HepG2 (cell line): ENCODE results near the gene MCAM.

Experiments used
- CTCF ChIP-seq: sonication (generic); formaldehyde crosslinking; IDR thresholded peaks from 2 replicates; pipeline ENCODE4 v1.5.0; 2020; ENCODE audit warnings: mild to moderate bottlenecking, missing genetic modification reagents, moderate library complexity
- HDAC6 ChIP-seq: fragments of 200-600 bp; sonication (generic); IDR thresholded peaks from 2 replicates; pipeline ENCODE4 v1.7.0; 2017; ENCODE audit warnings: mild to moderate bottlenecking, antibody characterized with exemption, low read length, low read depth
- JUNB ChIP-seq: sonication (generic); formaldehyde crosslinking; IDR thresholded peaks from 2 replicates; pipeline ENCODE4 v1.8.0; 2022; ENCODE audit warnings: missing genetic modification reagents, mild to moderate bottlenecking, borderline replicate concordance
- POLR2A ChIP-seq, 2 experiments: IDR thresholded peaks; 2 replicates each; pipeline ENCODE4 v1.6.1; 2011; ENCODE audit warnings: low read depth in 2 of 2, low read length in 2 of 2, mild to moderate bottlenecking in 1 of 2, moderate library complexity in 1 of 2; ENCODE audit not compliant: insufficient read depth in 1 of 2
- SALL1 ChIP-seq: sonication (generic); formaldehyde crosslinking; IDR thresholded peaks from 2 replicates; pipeline ENCODE4 v1.8.0; 2022; ENCODE audit warnings: mild to moderate bottlenecking, missing genetic modification reagents
- TF ChIP-seq, protein P1 (sequence below): sonication (generic); formaldehyde crosslinking; IDR thresholded peaks from 2 replicates; pipeline ENCODE4 v1.4.0; 2020; ENCODE audit warnings: mild to moderate bottlenecking, missing genetic modification reagents

GRCh38 chr11:119309411-119309810, 7.5 kb downstream of the MCAM start:
- TF ChIP-seq CTCF (CRISPR knock-in tag) (no peak), HDAC6 (no peak), SALL1 (no peak), POLR2A (IDR thresholded peaks at IDR 0.05; ENCODE audit: insufficient read depth in 1 of 2, low read depth in 2 of 2, low read length in 2 of 2) (no peak), JUNB (CRISPR knock-in tag) (no peak)
- TF ChIP-seq, protein P1, sequence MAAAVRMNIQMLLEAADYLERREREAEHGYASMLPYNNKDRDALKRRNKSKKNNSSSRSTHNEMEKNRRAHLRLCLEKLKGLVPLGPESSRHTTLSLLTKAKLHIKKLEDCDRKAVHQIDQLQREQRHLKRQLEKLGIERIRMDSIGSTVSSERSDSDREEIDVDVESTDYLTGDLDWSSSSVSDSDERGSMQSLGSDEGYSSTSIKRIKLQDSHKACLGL (CRISPR knock-in tag), result no peak
